Neural cell (in vitro differentiated cells): ENCODE data around the gene DLK1. TPM values are rescaled to one million over a fixed set of nuclear protein-coding genes. Genes with fewer than 3 reads are reported as not detected.

Source experiments
- H2AFZ ChIP-seq: fragments of 200-600, 300-800 bp; sonication (generic), shearing (Covaris generic); 2 replicates; pipeline ENCODE4 v1.6.0; 2014; ENCODE audit warnings: low read depth, mild to moderate bottlenecking, antibody characterized with exemption, low read length, moderate library complexity
- H3F3A ChIP-seq: fragments of 200-600 bp; shearing (Covaris generic); 2 replicates; pipeline ENCODE4 v1.6.1; 2016; ENCODE audit warnings: mild to moderate bottlenecking, moderate library complexity, mixed read lengths, antibody characterized with exemption, low read length; ENCODE audit not compliant: insufficient read depth, poor library complexity, severe bottlenecking
- H3K27ac ChIP-seq: fragments of 200-600, 300-800 bp; sonication (generic), shearing (Covaris generic); 2 replicates; pipeline ENCODE4 v1.5.1; 2014; ENCODE audit warnings: mild to moderate bottlenecking, low read length, moderate library complexity
- H3K27me3 ChIP-seq: fragments of 300-800, 200-600 bp; sonication (generic), shearing (Covaris generic); 2 replicates; pipeline ENCODE4 v1.6.0; 2014; ENCODE audit warnings: mild to moderate bottlenecking, low read depth, low read length, moderate library complexity; ENCODE audit not compliant: insufficient read depth
- H3K36me3 ChIP-seq: fragments of 300-800, 200-600 bp; sonication (generic), shearing (Covaris generic); 2 replicates; pipeline ENCODE4 v1.5.1; 2014; ENCODE audit warnings: mild to moderate bottlenecking, antibody characterized with exemption, low read length, moderate library complexity; ENCODE audit not compliant: insufficient read depth
- H3K4me2 ChIP-seq: fragments of 300-800, 200-600 bp; sonication (generic), shearing (Covaris generic); 2 replicates; pipeline ENCODE4 v1.6.0; 2014; ENCODE audit warnings: mild to moderate bottlenecking, low read length
- H3K4me3 ChIP-seq: fragments of 300-800, 200-600 bp; sonication (generic), shearing (Covaris generic); 2 replicates; pipeline ENCODE4 v1.5.1; 2014; ENCODE audit warnings: mild to moderate bottlenecking, low read length, moderate library complexity
- H3K79me2 ChIP-seq: fragments of 200-600 bp; shearing (Covaris generic); replicated peaks from 2 replicates; pipeline ENCODE4 v1.6.0; 2014; ENCODE audit warnings: mild to moderate bottlenecking, low read length, moderate library complexity; ENCODE audit not compliant: insufficient read depth
- H3K9ac ChIP-seq: fragments of 300-800, 200-600 bp; sonication (generic), shearing (Covaris generic); 2 replicates; pipeline ENCODE4 v1.6.1; 2016; ENCODE audit warnings: mild to moderate bottlenecking, low read length, mixed read lengths
- H3K9me2 ChIP-seq: fragments of 200-600 bp; shearing (Covaris generic); 2 replicates; pipeline ENCODE4 v1.6.1; 2016; ENCODE audit warnings: mild to moderate bottlenecking, low read length, mixed read lengths; ENCODE audit not compliant: insufficient read depth
- H3K9me3 ChIP-seq: fragments of 200-600, 300-800 bp; sonication (generic), shearing (Covaris generic); 2 replicates; pipeline ENCODE4 v1.6.1; 2016; ENCODE audit warnings: mild to moderate bottlenecking, mixed run types, low read length, moderate library complexity, mixed read lengths
- H4K20me1 ChIP-seq: fragments of 200-600 bp; shearing (Covaris generic); 2 replicates; pipeline ENCODE4 v1.6.1; 2016; ENCODE audit warnings: mild to moderate bottlenecking, mixed run types; ENCODE audit not compliant: insufficient read depth
- CTCF ChIP-seq: fragments of 450-650 bp; IDR thresholded peaks from 2 replicates; pipeline ENCODE4 v1.5.1; 2014; ENCODE audit warnings: antibody characterized with exemption, mild to moderate bottlenecking, moderate library complexity; ENCODE audit not compliant: poor library complexity, severe bottlenecking
- EP300 ChIP-seq: fragments of 450-650 bp; conservative IDR thresholded peaks from 2 replicates; pipeline ENCODE4 v1.6.1; 2014; ENCODE audit warnings: antibody characterized with exemption, mild to moderate bottlenecking, moderate library complexity; ENCODE audit not compliant: poor library complexity, severe bottlenecking
- EZH2 ChIP-seq: fragments of 200-600, 300-800 bp; shearing (Covaris generic), sonication (generic); IDR thresholded peaks from 2 replicates; pipeline ENCODE4 v1.6.1; 2014; ENCODE audit warnings: antibody characterized with exemption, low read length, borderline replicate concordance, mild to moderate bottlenecking; ENCODE audit not compliant: insufficient read depth, poor library complexity, severe bottlenecking
- MXI1 ChIP-seq: fragments of 450-650 bp; conservative IDR thresholded peaks from 2 replicates; pipeline ENCODE4 v1.6.1; 2014; ENCODE audit warnings: antibody characterized with exemption, mild to moderate bottlenecking; ENCODE audit not compliant: poor library complexity, severe bottlenecking
- POLR2AphosphoS5 ChIP-seq: IDR thresholded peaks from 2 replicates; pipeline ENCODE4 v1.6.1; 2012
- RAD21 ChIP-seq: fragments of 450-650 bp; conservative IDR thresholded peaks from 2 replicates; pipeline ENCODE4 v1.6.1; 2014; ENCODE audit warnings: antibody characterized with exemption, mild to moderate bottlenecking, moderate library complexity
- REST ChIP-seq: IDR thresholded peaks from 2 replicates; pipeline ENCODE4 v1.6.1; 2012; ENCODE audit warnings: borderline replicate concordance
- SMC3 ChIP-seq: fragments of 450-650 bp; conservative IDR thresholded peaks from 2 replicates; pipeline ENCODE4 v1.6.1; 2014; ENCODE audit warnings: antibody characterized with exemption, mild to moderate bottlenecking, moderate library complexity; ENCODE audit not compliant: poor library complexity
- TAF1 ChIP-seq: IDR thresholded peaks from 2 replicates; pipeline ENCODE4 v1.6.1; 2012; ENCODE audit warnings: low read depth
- polyA plus RNA-seq: library from polyadenylated mRNA; depleted of rRNA; stranded (reverse); fragments of >200 nt; gene quantifications from 2 replicates; pipeline ENCODE4 v1.2.3, GENCODE V29; 2014

The DLK1 gene
- polyA plus RNA-seq, 1 donor from 2014 or later = 6.8 TPM

DNA sequence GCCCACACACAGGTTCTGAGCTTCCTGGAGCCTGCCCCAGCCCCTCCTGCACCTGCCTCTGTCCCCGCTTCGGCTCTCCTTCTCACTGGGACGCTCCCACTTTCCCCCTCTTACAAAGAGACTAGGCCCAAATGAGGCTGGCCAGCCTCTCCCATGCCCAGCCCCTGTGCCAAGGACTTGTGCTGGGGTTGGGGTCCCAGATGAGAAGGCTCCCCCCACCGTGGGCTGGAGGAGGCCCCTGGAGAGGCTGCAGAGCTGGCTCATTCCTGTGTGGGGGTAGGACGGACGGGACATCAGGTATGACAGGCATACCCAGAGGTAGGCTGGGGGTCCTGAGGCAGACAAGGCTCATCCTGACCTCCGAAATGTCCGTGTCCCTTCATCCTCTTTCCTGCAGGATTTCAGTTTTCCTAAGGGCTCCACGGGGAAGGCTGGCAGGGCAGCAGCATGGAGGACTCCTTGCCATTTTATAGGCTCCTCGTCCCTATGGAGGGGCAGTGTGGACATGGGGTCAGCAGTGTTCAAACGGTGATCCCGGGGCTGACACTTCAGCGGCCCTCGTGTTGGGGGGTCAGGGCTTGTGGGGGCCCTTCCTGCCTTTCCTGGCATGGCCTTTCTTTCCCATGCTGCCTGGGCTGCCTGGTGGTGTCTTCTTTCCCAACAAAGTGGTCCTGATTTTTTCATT, 50.1 kb downstream of the DLK1 start:
- Histone ChIP-seq H3K79me2 (no peaks in the 10 kb centered on the region), H4K20me1 (no peaks in the 10 kb centered on the region), H3K9me2 (no peaks in the 10 kb centered on the region), H3K27me3 (no peaks in the 10 kb centered on the region), H3K9ac (no peak overlapping the region), H3K9me3 (no peaks in the 10 kb centered on the region), H3K4me3 (no peak overlapping the region), H3K36me3 (no peaks in the 10 kb centered on the region), H3K4me2 (no peak overlapping the region), H3K27ac (no peak overlapping the region), H3F3A (no peaks in the 10 kb centered on the region), H2AFZ (no peak overlapping the region)
- TF ChIP-seq RAD21 = no peak
- no peak for TF ChIP-seq TAF1
- no peak for TF ChIP-seq EZH2
- no peak for TF ChIP-seq EP300
- no peak for TF ChIP-seq SMC3
- no peak for TF ChIP-seq CTCF
- no peak for TF ChIP-seq POLR2AphosphoS5
- TF ChIP-seq REST = no peak
- no peak for TF ChIP-seq MXI1

DNA sequence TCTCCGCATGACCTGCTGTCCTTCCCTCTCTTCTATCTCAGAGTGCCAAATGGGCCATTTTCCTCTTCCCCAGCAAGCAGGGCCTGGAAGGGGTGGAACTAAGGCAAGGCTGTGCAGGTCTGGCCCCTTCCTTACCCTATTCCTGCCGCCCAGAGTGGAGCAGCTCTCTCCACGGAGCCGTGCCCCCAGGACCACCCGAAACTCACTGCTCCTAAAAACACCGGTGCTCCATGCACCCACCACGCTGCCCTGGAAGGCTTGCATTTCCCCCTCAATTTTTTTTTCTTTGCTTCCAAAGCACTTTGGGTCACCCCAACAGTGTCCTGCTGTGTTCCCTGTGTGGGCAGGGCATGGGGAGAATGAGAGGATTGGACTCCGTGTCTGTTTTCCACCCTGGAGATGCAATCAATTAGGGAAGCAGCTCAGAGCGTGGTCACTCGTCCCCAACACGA, 50.7 kb downstream of the DLK1 start:
- Histone ChIP-seq H3K27me3 (no peaks in the 10 kb centered on the region), H3K9ac (no peak overlapping the region)
- no peak for TF ChIP-seq EP300
- no peak for TF ChIP-seq TAF1
- TF ChIP-seq EZH2 = no peak
- TF ChIP-seq CTCF = no peak
- TF ChIP-seq RAD21 = no peak

More for the DNA sequence above, 50.7 kb downstream of the DLK1 start:
- no peaks in the 10 kb centered on the region for H3K9me3 ChIP-seq
- no peak overlapping the region for H3K4me3 ChIP-seq
- no peaks in the 10 kb centered on the region for H3F3A ChIP-seq
- H3K4me2 ChIP-seq = no peak overlapping the region
- H4K20me1 ChIP-seq = no peaks in the 10 kb centered on the region
- no peaks in the 10 kb centered on the region for H3K36me3 ChIP-seq
- no peak overlapping the region for H3K27ac ChIP-seq
- no peaks in the 10 kb centered on the region for H3K79me2 ChIP-seq
- no peak overlapping the region for H2AFZ ChIP-seq
- H3K9me2 ChIP-seq = no peaks in the 10 kb centered on the region
